MM.1S (cell line): Measurements from ENCODE around the gene KCNMA1.

Experiments used
- CTCF ChIP-seq: fragments of 300-600 bp; sonication (generic); IDR thresholded peaks from 2 replicates; pipeline ENCODE4 v1.5.1; 2016; ENCODE audit warnings: antibody characterized with exemption, low read length, mixed read lengths
- EZH2phosphoT487 ChIP-seq: fragments of 300-600 bp; sonication (generic); IDR thresholded peaks from 2 replicates; pipeline ENCODE4 v1.6.1; 2018; ENCODE audit warnings: antibody characterized with exemption, low read length

- no peak for TF ChIP-seq EZH2phosphoT487
- no peak for TF ChIP-seq CTCF
These were observed 265.5 kb downstream of the KCNMA1 start for GRCh38 chr10:77371848-77372799.
